CD1c-positive myeloid dendritic cell (primary cell): ENCODE results near the gene CHRND.

Source experiments
- DNase-seq: peaks from one replicate; pipeline ENCODE4 v3.0.0-alpha.2; 2016; ENCODE audit errors: extremely low spot score

CHRND gene

GRCh38 chr2:232573042-232573441 is 47.1 kb downstream of the CHRND start:
- no peak for DNase-seq

DNA sequence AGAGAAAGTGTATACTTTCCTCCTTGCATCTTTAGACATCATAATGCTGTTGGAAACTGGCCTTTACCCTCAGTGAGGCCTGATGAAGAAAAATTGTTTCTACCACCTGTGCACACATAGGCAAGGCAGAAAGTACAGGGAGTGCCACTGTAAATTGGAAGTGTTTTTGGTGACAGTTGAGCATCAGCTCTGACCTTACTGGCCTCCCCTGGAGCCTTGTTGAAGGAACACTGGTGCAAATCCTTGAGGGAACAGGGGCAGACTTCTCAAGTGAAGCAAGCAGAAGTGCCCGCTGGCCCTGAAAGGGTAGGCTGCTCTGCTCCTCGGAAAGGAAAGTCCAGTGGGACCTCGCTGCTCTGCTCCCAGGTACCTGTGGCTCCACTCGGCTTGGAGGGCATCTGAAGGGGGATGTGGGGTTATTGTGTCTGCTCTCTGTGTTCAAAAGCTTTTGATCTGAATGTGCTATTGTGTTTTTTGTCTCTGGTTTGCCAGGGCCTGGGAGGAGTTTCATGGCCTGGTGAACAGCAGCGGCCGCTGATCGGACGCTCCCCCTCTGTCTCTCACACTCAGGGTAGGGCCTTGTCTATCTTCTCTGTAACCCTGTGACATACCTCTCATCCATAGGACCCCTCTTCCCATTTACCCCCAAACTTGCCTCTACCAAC is 47.9 kb downstream of the CHRND start:
- DNase-seq, result no peak

- no peak for DNase-seq
Measured at GRCh38 chr2:232574674-232575403, 48.9 kb downstream of the CHRND start.

GRCh38 chr2:232575404-232575746 is 49.4 kb downstream of the CHRND start:
- DNase-seq, result no peak

DNA sequence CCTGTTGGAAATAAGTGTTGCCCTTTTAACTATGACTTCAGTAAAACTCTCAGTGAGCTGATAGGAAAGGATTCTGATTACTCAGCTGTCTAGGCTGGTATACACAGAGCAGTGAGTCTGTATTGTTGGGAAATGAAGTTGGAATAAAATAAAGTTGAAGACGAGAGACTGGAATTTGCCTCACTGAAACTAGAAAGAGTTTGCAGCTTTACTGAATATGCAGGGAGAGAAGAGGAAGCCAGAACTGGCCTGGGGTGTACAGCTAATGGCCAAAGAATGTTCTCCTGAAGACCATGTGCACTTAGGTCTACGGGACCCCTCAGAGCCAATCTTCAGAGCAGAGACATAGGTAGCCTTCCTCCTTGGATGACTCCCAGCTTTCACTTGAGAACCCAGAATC is 51.0 kb downstream of the CHRND start:
- DNase-seq, result no peak

GRCh38 chr2:232577841-232578240 is 51.9 kb downstream of the CHRND start:
- DNase-seq, result no peak

GRCh38 chr2:232578626-232579025 is 52.7 kb downstream of the CHRND start:
- DNase-seq, result no peak

GRCh38 chr2:232580648-232580981 is 54.7 kb downstream of the CHRND start:
- DNase-seq, result no peak

DNA sequence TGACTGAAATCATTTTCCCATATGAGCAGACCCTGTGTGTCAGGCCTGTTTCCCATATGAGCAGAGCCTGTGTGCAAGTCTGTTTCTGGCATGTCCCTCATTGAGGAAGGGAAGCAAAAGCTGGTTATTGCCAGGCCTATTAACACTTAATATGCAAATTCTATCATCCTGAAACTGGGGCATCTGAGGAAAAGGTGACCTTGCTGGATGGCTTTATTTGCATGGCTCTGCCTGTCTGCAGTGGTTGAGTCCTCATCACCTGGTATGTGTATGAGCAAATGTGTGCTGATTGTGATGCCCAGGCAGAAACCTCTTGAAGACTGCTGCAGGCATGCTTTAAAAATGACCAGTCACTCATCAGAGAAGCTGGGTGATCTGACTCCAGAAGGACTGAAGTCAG is 55.8 kb downstream of the CHRND start:
- no peak for DNase-seq

DNA sequence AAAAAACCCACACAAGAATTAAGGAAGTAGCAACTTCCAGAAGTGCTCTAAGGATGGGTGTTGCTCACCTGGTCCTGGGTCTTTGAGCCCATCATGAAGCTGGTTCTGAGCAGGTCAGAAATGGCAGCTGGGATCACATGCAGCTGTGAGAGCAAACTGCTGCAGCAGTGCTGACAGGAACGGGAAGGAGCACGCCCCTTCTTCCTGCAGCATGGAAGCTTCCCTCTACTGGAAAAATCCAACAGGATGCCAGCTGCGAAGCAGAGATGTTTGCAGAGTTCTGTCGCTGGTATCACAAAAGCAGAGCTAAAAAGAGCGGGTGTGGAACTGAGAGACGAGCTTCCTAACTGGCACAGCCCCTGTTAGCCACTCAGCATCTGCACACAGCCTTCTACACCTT is 58.3 kb downstream of the CHRND start:
- no peak for DNase-seq
